Kidney epithelial cell (primary cell): Measurements from ENCODE around the gene CREB5. TPM values are rescaled to one million over a fixed set of nuclear protein-coding genes. Genes with fewer than 3 reads are reported as not detected.

Experiments used
- DNase-seq: peaks from one replicate; pipeline ENCODE4 v3.0.0-alpha.2; 2010; ENCODE audit warnings: low read depth
- H3K27me3 ChIP-seq: 2 replicates; pipeline ENCODE4 v1.6.0; 2011; ENCODE audit warnings: low read length; ENCODE audit not compliant: control insufficient read depth, insufficient read depth
- H3K36me3 ChIP-seq: 2 replicates; pipeline ENCODE4 v1.5.1; 2011; ENCODE audit warnings: low read length; ENCODE audit not compliant: control insufficient read depth, insufficient read depth
- H3K4me3 ChIP-seq: 2 replicates; pipeline ENCODE4 v1.5.1; 2011; ENCODE audit warnings: low read depth, mild to moderate bottlenecking, control low read depth, low read length
- total RNA-seq: library from RNA; depleted of rRNA; stranded (reverse); fragments of >200 nt; gene quantifications from 2 replicates; pipeline ENCODE4 v1.2.3, GENCODE V29; 2015
- TF ChIP-seq, protein P1 (sequence below): IDR thresholded peaks from 2 replicates; pipeline ENCODE4 v1.5.1; 2011; ENCODE audit warnings: mild to moderate bottlenecking, moderate library complexity, low read length, control low read depth, inconsistent platforms; ENCODE audit not compliant: insufficient read depth, poor library complexity, severe bottlenecking

Gene CREB5
- total RNA-seq, 1 donor from 2014 or later = 27.9 TPM

DNA sequence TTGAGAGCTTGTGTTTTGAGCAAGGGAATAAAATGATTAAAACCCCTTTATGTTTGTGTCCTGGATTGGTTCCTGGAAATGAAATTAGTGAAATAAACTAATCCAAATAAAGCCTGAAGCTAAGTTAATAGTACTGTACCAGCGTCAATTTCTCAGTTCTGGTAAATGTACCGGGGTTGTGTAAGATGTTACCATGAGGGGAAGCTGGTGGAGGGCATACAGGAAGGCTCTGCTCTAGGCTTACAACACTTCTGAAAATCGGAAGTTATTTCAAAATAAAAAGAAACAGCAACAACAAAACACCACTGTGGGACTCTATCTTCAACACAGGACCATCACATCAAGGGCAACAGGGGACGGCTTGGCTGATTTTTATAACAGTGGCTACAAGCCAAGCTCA lies 257.0 kb downstream of the CREB5 start:
- Histone ChIP-seq H3K27me3 (no peaks in the 10 kb centered on the region), H3K36me3 (no peaks in the 10 kb centered on the region), H3K4me3 (no peak overlapping the region)
- DNase-seq = no peak
- TF ChIP-seq, protein P1, sequence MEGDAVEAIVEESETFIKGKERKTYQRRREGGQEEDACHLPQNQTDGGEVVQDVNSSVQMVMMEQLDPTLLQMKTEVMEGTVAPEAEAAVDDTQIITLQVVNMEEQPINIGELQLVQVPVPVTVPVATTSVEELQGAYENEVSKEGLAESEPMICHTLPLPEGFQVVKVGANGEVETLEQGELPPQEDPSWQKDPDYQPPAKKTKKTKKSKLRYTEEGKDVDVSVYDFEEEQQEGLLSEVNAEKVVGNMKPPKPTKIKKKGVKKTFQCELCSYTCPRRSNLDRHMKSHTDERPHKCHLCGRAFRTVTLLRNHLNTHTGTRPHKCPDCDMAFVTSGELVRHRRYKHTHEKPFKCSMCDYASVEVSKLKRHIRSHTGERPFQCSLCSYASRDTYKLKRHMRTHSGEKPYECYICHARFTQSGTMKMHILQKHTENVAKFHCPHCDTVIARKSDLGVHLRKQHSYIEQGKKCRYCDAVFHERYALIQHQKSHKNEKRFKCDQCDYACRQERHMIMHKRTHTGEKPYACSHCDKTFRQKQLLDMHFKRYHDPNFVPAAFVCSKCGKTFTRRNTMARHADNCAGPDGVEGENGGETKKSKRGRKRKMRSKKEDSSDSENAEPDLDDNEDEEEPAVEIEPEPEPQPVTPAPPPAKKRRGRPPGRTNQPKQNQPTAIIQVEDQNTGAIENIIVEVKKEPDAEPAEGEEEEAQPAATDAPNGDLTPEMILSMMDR = no peak

DNA sequence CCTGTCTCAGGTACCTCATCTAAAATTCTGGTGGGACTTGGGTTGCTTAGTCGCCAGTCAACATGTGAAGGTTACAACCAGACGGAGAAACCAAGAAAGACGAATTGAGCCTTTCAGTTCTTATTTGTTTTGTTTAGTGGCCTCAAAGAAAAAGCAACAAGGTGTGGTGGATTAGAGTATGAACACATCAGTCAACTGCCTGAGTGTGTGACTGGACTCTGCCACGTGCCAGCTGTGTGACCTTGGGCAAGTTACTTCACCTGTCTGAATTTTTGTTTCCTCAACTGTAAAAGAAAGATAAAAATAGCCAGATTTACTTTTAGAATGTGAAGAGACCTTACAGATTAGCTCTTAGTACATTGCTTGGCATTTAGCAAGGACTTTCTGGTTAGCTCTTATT lies 259.2 kb downstream of the CREB5 start:
- DNase-seq = no peak
- Histone ChIP-seq H3K36me3 (no peaks in the 10 kb centered on the region), H3K4me3 (no peak overlapping the region), H3K27me3 (no peaks in the 10 kb centered on the region)
- TF ChIP-seq, protein P1 = no peak

- H3K27me3 ChIP-seq = no peaks in the 10 kb centered on the region
- H3K4me3 ChIP-seq = no peak overlapping the region
- DNase-seq = no peak
- no peaks in the 10 kb centered on the region for H3K36me3 ChIP-seq
- TF ChIP-seq, protein P1 = no peak
Measured at GRCh38 chr7:28672397-28672797, 260.1 kb downstream of the CREB5 start.

DNA sequence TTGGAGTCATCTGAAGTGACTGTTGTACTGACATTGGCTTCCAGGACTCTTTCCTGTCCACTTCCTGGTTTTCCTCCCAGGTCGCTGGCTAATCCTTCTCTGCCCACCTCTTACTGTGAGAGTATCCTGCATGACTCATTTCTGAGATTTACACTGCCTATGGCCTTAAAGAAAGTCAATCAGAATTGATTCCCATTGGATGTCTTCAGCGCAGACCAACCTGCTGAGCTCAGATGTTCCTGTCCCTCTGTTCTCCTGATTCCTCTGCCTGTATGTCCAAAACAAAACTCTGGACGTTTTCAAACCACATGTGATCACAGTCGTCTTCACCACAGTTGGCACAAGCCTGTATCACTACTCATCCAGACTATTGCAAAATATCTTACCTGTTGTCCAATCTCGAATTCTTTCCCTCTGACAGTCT lies 262.1 kb downstream of the CREB5 start:
- H3K36me3 ChIP-seq = no peaks in the 10 kb centered on the region
- no peak overlapping the region for H3K4me3 ChIP-seq
- no peak for DNase-seq
- TF ChIP-seq, protein P1 = no peak
- H3K27me3 ChIP-seq = no peaks in the 10 kb centered on the region

DNA sequence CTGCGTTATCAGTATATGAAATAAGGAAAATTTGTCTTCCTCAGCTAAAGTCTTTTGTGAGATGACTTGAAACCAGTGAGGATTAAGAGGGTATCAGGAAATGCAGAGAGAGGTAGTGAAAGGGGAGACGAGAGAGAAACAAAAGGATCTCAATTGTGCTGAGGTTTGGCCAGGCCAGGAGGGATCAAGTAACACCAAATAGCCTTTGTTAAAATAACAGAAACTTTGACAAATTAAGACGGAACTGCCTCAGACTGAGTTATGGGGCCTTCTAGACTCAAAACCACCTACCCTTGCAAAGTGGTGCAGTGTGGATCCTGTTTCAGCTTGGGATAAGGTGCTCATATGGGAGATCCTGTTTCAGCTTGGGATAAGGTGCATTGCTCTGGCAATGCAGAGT lies 263.1 kb downstream of the CREB5 start:
- no peak for DNase-seq
- TF ChIP-seq, protein P1 = no peak
- Histone ChIP-seq H3K27me3 (no peaks in the 10 kb centered on the region), H3K36me3 (no peaks in the 10 kb centered on the region), H3K4me3 (no peak overlapping the region)

DNA sequence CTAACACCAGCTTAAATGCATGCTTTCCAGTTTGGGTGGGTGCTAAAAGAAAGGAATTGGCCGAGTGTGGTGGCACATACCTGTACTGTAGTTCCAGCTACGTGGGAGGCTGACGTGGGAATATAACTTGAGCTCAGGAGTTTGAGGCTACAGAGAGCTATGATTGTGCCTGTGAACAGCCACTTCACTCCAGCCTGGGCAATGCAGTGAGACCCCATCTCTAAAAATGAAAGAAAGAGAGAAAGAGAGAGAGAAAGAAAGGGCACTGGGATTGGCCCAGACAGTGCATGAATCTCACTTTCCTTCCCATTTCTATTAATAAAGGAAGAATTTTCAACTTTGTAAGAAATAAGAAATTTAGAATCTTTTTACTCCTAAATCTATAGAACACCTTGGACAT lies 265.4 kb downstream of the CREB5 start:
- no peak overlapping the region for H3K4me3 ChIP-seq

More for the DNA sequence above, 265.4 kb downstream of the CREB5 start:
- no peak for DNase-seq
- TF ChIP-seq, protein P1 = no peak
- Histone ChIP-seq H3K27me3 (no peaks in the 10 kb centered on the region), H3K36me3 (no peaks in the 10 kb centered on the region)
